ENCODE data around the gene TEX22.

- TF ChIP-seq POLR2A (IDR thresholded peaks at IDR 0.05; ENCODE audit: low read depth, low read length) (no peak), POLR2AphosphoS5 (IDR thresholded peaks at IDR 0.05; ENCODE audit: low read depth, low read length) (no peak)
Measured at GRCh38 chr14:105440554-105440900, 42.2 kb downstream of the TEX22 start.

Measured in GM12891 (cell line).